GM19240 (cell line): ENCODE results near the gene KIF21A.

Experiments used
- DNase-seq: peaks from one replicate; pipeline ENCODE4 v3.0.0; 2011; ENCODE audit warnings: low spot score; ENCODE audit not compliant: insufficient read length

KIF21A gene

GRCh38 chr12:39392154-39392925 is 50.6 kb downstream of the KIF21A start:
- no peak for DNase-seq

GRCh38 chr12:39390752-39391151 is 52.2 kb downstream of the KIF21A start:
- DNase-seq = no peak

- no peak for DNase-seq
Observed at GRCh38 chr12:39389399-39390150, 53.3 kb downstream of the KIF21A start.

GRCh38 chr12:39386335-39386734 is 56.6 kb downstream of the KIF21A start:
- DNase-seq = no peak

- DNase-seq = no peak
Observed at GRCh38 chr12:39383114-39383513, 59.8 kb downstream of the KIF21A start.

GRCh38 chr12:39380090-39380489 is 62.8 kb downstream of the KIF21A start:
- no peak for DNase-seq

GRCh38 chr12:39378341-39378740 is 64.6 kb downstream of the KIF21A start:
- DNase-seq = no peak

GRCh38 chr12:39375206-39375808 is 67.6 kb downstream of the KIF21A start:
- DNase-seq = no peak

- no peak for DNase-seq
Observed at GRCh38 chr12:39372929-39373328, 70.0 kb downstream of the KIF21A start.

GRCh38 chr12:39372204-39372925 is 70.6 kb downstream of the KIF21A start:
- DNase-seq = no peak

- no peak for DNase-seq
Observed at GRCh38 chr12:39369756-39370155, 73.2 kb downstream of the KIF21A start.

GRCh38 chr12:39368891-39369290 is 74.0 kb downstream of the KIF21A start:
- no peak for DNase-seq

- no peak for DNase-seq
Observed at GRCh38 chr12:39368096-39368495, 74.8 kb downstream of the KIF21A start.

GRCh38 chr12:39367494-39367893 is 75.4 kb downstream of the KIF21A start:
- DNase-seq = no peak

GRCh38 chr12:39365364-39366001 is 77.4 kb downstream of the KIF21A start:
- no peak for DNase-seq

GRCh38 chr12:39364196-39364595 is 78.7 kb downstream of the KIF21A start:
- no peak for DNase-seq

GRCh38 chr12:39359645-39360044 is 83.3 kb downstream of the KIF21A start:
- no peak for DNase-seq

- no peak for DNase-seq
Observed at GRCh38 chr12:39357041-39357440, 85.9 kb downstream of the KIF21A start.

GRCh38 chr12:39355841-39356240 is 87.1 kb downstream of the KIF21A start:
- DNase-seq = no peak

GRCh38 chr12:39354955-39355354 is 88.0 kb downstream of the KIF21A start:
- DNase-seq = no peak

GRCh38 chr12:39352471-39353017 is 90.4 kb downstream of the KIF21A start:
- no peak for DNase-seq
